ENCODE data around the gene RAB21. TPM values are rescaled to one million over a fixed set of nuclear protein-coding genes. Genes with fewer than 3 reads are reported as not detected.

RAB21 gene
- polyA plus RNA-seq, 3 donors, result 8.6 to 40.5 (median 29.9) TPM

DNA sequence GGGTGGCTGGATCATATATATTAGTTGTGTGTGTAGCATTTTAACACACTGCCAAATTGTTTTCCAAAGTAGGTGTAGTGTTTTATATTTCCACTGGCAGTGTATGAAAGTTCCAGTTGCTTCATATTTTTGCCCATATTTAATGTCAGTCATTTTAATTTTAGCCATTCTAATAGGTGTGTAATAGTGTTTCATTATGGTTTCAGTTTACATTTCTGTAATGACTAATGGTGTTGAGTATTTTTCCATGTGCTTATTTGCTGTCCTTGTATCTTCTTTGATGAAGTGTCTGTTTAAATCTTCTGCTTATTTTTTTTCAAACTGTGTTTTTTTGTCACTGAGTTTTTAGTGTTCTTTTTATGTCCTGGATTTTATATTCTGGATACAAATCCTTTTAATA, 93.5 kb downstream of the RAB21 start:
- H3K27ac ChIP-seq (ENCODE audit: low read depth, low read length), result no peak overlapping the region

DNA sequence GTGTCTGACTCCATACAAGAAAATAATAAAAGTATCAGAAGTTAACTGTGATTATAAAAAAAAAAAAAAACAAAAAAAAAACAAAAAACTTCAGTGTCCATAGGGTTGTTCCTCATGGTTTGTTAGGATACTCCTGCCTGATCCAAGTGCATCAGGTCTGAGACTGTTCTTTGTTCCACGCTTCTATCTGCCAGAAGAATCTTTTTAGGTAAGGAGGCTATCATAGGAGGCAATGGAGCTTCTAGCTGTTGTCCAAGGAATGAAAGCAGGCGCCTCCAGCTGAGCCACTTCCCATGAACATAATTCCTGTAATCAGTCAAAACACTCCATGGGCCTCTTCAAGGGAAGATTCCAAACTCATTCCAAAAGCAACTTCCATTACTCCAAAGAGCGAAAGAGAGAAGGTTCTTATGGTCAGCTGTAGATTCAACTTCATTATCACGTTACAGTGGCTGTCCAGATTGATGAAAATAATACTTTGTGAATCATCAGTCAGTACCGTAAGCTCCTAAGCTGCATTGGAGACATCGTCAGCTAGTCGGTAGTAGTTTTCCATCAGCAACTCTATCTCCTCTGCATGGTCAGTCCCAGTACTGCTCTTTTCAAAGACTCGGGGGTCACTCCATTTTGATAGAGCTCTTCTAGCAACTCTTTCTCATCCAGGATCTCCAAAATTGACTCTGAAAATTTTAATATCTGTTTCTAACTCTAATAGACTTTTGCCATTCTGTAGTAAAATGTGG, 94.6 kb downstream of the RAB21 start:
- H3K27ac ChIP-seq (ENCODE audit: low read depth, low read length), result no peak overlapping the region
- 90 to 96% (median 94%) methylated on average over 8 of the region's 8 CpGs for WGBS, 3 donors

Other genes with a start within 250 kb of the RAB21 start
- 10 to 100 TPM in 1 of 3 donors, 1 to 10 TPM in 2; 9.0 to 15.9 (median 9.0) TPM for gene ZFC3H1, start 91.0 kb upstream of the RAB21 start, polyA plus RNA-seq
- gene THAP2, start 90.6 kb upstream of the RAB21 start, polyA plus RNA-seq, result 10 to 100 TPM in 1 of 3 donors, 1 to 10 TPM in 2; 1.6 to 20.6 (median 6.2) TPM
- gene TMEM19, start 68.8 kb upstream of the RAB21 start, polyA plus RNA-seq, result 10 to 100 TPM in 1 of 3 donors, 1 to 10 TPM in 2; 5.8 to 11.0 (median 8.0) TPM
- gene TBC1D15, start 84.9 kb downstream of the RAB21 start, polyA plus RNA-seq, result 10 to 100 TPM; 23.7 to 32.3 (median 26.2) TPM
- not detected for gene TPH2, start 184.0 kb downstream of the RAB21 start, polyA plus RNA-seq